ENCODE results near the gene IKZF5. TPM values are rescaled to one million over a fixed set of nuclear protein-coding genes. Genes with fewer than 3 reads are reported as not detected.

The IKZF5 gene
- total RNA-seq, 1 experiment from 2014 or later: 8.6 TPM

DNA sequence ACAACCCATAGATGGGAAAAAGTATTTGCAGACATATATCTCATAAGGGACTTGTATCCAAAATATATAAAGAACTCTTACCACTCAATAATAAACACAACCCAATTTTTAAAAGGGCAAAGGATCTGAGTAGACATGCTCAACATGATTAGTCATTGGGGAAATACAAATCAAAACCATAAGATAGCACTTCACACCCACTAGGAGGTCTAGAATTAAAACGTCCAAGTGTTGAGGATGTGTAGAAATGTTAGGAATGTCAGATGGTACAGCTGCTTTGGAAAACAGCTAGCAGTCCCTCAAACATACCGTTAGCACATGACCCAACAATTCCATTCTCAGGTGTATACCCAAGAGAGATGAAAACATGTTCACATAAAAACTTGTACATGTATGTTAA lies 20.1 kb downstream of the IKZF5 start:
- ChIA-PET POLR2A (no interaction called here), CTCF (no interaction called here)
- Histone ChIP-seq H3K4me3 (ENCODE audit: low read depth in 2 of 2, low read length in 2 of 2) (no peak overlapping the region), H3K27me3 (ENCODE audit: control insufficient read depth, insufficient read depth, low read length) (no peaks in the 10 kb centered on the region), H3K27ac (ENCODE audit: low read length) (no peak overlapping the region), H3K4me1 (ENCODE audit: control insufficient read depth, insufficient read depth, low read length) (no peaks in the 10 kb centered on the region), H3K36me3 (ENCODE audit: control insufficient read depth, insufficient read depth, low read length) (peaks cover 6% of the 10 kb centered on the region), H3K9me3 (ENCODE audit: control insufficient read depth, insufficient read depth, low read depth, low read length) (no peaks in the 10 kb centered on the region)
- DNase-seq (ENCODE audit: low read depth, low spot score) (no peak), ATAC-seq (no peak)
- intact Hi-C loops (cut with micrococcal nuclease; ENCODE audit: unreplicated experiment): no loop called here
- in situ Hi-C loops (cut with HindIII; ENCODE audit: low pct_unique_long_range_greater_than_20kb, low sequenced_read_pairs): no loop called here
- TF ChIP-seq SIN3A (IDR thresholded peaks at IDR 0.05; ENCODE audit: borderline replicate concordance, insufficient read depth, low read depth, low read length): no peak
- TF ChIP-seq, protein P1, sequence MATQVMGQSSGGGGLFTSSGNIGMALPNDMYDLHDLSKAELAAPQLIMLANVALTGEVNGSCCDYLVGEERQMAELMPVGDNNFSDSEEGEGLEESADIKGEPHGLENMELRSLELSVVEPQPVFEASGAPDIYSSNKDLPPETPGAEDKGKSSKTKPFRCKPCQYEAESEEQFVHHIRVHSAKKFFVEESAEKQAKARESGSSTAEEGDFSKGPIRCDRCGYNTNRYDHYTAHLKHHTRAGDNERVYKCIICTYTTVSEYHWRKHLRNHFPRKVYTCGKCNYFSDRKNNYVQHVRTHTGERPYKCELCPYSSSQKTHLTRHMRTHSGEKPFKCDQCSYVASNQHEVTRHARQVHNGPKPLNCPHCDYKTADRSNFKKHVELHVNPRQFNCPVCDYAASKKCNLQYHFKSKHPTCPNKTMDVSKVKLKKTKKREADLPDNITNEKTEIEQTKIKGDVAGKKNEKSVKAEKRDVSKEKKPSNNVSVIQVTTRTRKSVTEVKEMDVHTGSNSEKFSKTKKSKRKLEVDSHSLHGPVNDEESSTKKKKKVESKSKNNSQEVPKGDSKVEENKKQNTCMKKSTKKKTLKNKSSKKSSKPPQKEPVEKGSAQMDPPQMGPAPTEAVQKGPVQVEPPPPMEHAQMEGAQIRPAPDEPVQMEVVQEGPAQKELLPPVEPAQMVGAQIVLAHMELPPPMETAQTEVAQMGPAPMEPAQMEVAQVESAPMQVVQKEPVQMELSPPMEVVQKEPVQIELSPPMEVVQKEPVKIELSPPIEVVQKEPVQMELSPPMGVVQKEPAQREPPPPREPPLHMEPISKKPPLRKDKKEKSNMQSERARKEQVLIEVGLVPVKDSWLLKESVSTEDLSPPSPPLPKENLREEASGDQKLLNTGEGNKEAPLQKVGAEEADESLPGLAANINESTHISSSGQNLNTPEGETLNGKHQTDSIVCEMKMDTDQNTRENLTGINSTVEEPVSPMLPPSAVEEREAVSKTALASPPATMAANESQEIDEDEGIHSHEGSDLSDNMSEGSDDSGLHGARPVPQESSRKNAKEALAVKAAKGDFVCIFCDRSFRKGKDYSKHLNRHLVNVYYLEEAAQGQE (IDR thresholded peaks at IDR 0.05; ENCODE audit: insufficient read depth in 1 of 2, low read depth in 2 of 2, low read length in 1 of 2): no peak
- no peak for TF ChIP-seq TCF7L2 (IDR thresholded peaks at IDR 0.05; ENCODE audit: low read depth, low read length)
- TF ChIP-seq, protein P2, sequence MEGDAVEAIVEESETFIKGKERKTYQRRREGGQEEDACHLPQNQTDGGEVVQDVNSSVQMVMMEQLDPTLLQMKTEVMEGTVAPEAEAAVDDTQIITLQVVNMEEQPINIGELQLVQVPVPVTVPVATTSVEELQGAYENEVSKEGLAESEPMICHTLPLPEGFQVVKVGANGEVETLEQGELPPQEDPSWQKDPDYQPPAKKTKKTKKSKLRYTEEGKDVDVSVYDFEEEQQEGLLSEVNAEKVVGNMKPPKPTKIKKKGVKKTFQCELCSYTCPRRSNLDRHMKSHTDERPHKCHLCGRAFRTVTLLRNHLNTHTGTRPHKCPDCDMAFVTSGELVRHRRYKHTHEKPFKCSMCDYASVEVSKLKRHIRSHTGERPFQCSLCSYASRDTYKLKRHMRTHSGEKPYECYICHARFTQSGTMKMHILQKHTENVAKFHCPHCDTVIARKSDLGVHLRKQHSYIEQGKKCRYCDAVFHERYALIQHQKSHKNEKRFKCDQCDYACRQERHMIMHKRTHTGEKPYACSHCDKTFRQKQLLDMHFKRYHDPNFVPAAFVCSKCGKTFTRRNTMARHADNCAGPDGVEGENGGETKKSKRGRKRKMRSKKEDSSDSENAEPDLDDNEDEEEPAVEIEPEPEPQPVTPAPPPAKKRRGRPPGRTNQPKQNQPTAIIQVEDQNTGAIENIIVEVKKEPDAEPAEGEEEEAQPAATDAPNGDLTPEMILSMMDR (IDR thresholded peaks at IDR 0.05): no peak
- TF ChIP-seq POLR2AphosphoS5 (IDR thresholded peaks at IDR 0.05; ENCODE audit: low read depth, low read length): no peak
- no TSS peak for BruUV-seq (replicated peaks)

DNA sequence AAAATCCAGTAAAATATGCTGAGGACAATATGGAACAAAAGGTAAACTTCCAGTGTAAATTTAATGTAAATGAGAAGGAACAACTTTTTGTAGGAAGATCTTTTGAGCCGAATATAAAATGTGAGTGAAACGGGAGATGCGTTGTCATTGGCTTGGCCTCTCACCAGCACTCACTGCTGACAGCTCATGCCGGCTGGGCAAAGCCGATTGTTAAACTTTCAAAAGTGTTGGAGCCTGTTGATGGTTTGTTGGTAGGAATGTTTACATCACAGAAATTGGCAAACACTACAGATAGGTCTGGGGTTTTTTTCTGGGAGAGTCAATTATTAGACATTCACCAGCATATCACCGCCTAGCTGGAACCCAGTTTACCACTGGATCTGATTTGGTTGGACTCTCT lies 22.3 kb downstream of the IKZF5 start:
- Histone ChIP-seq H3K4me3 (ENCODE audit: low read depth in 2 of 2, low read length in 2 of 2) (no peak overlapping the region), H3K27me3 (ENCODE audit: control insufficient read depth, insufficient read depth, low read length) (no peaks in the 10 kb centered on the region), H3K36me3 (ENCODE audit: control insufficient read depth, insufficient read depth, low read length) (no peaks in the 10 kb centered on the region; the same call in none of the 2 replicates), H3K27ac (ENCODE audit: low read length) (no peak overlapping the region), H3K9me3 (ENCODE audit: control insufficient read depth, insufficient read depth, low read depth, low read length) (no peaks in the 10 kb centered on the region), H3K4me1 (ENCODE audit: control insufficient read depth, insufficient read depth, low read length) (peaks cover 3% of the 10 kb centered on the region)
- CTCF ChIA-PET: no interaction called here
- intact Hi-C loops (cut with micrococcal nuclease; ENCODE audit: unreplicated experiment) (no loop called here), in situ Hi-C loops (cut with HindIII; ENCODE audit: low pct_unique_long_range_greater_than_20kb, low sequenced_read_pairs) (no loop called here)
- TF ChIP-seq POLR2AphosphoS5 (IDR thresholded peaks at IDR 0.05; ENCODE audit: low read depth, low read length) (no peak), SIN3A (IDR thresholded peaks at IDR 0.05; ENCODE audit: borderline replicate concordance, insufficient read depth, low read depth, low read length) (no peak), TCF7L2 (IDR thresholded peaks at IDR 0.05; ENCODE audit: low read depth, low read length) (no peak)
- TF ChIP-seq, protein P2 (IDR thresholded peaks at IDR 0.05): no peak
- TF ChIP-seq, protein P1 (IDR thresholded peaks at IDR 0.05; ENCODE audit: insufficient read depth in 1 of 2, low read depth in 2 of 2, low read length in 1 of 2): no peak
- ATAC-seq (no peak), DNase-seq (ENCODE audit: low read depth, low spot score) (no peak)
- BruUV-seq (replicated peaks): no TSS peak
- POLR2A ChIA-PET: no interaction called here
